ENCODE data around the gene C1QTNF12.

The C1QTNF12 gene

DNA sequence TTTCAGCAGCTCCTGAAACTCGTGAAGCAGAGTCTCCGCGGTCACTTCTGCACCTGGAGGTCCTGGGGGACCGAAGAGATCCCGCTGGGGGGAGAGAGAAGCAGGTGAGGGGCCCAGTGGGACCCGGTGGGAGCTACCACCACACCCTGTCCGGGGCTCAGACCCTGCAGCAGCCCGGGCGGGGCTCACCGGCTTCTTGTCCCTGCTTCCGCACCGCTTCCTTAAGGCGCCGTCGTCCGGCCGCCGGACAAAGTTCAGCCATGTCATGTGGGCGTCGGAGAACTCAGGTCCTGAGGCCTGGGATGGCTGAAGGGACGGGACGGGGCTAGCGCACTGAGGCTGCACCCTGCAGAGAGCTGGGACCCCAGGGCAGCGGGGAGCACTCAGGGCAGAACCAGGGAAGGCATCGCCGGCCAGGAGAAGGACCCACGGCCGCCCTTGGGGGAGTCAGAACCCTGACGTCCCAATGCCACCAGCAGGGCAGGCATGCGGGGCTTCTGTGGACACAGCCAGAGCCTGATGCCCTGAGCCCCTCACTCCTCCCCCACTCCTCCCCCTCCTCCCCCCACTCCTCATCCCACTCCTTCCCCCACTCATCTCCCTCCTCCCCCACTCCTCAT, 2.2 kb downstream of the C1QTNF12 start:
- H4K20me1 ChIP-seq (ENCODE audit: low read depth, low read length), result no peaks in the 10 kb centered on the region
- no peak overlapping the region for H3K4me2 ChIP-seq (ENCODE audit: low read depth, low read length, poor library complexity, severe bottlenecking)
- H3K36me3 ChIP-seq (ENCODE audit: low read length), result no peaks in the 10 kb centered on the region
- H2AFZ ChIP-seq (ENCODE audit: low read depth, low read length, severe bottlenecking), result no peak overlapping the region
- no peaks in the 10 kb centered on the region for H3K9me2 ChIP-seq (replicated peaks; ENCODE audit: insufficient read depth, low read length)
- H3K27ac ChIP-seq (ENCODE audit: low read depth, low read length), result no peak overlapping the region
- H3K9me3 ChIP-seq (ENCODE audit: insufficient read depth, low read length), result no peaks in the 10 kb centered on the region
- no peaks in the 10 kb centered on the region for H3K79me2 ChIP-seq (ENCODE audit: insufficient read depth, low read length)
- no peaks in the 10 kb centered on the region for H3F3A ChIP-seq (ENCODE audit: insufficient read depth)
- no peak overlapping the region for H3K9ac ChIP-seq (ENCODE audit: low read length)
- H3K27me3 ChIP-seq (ENCODE audit: low read length), result no peaks in the 10 kb centered on the region
- H3K4me3 ChIP-seq (ENCODE audit: insufficient read depth, low read length, poor library complexity, severe bottlenecking), result no peak overlapping the region
- TF ChIP-seq, protein P1, sequence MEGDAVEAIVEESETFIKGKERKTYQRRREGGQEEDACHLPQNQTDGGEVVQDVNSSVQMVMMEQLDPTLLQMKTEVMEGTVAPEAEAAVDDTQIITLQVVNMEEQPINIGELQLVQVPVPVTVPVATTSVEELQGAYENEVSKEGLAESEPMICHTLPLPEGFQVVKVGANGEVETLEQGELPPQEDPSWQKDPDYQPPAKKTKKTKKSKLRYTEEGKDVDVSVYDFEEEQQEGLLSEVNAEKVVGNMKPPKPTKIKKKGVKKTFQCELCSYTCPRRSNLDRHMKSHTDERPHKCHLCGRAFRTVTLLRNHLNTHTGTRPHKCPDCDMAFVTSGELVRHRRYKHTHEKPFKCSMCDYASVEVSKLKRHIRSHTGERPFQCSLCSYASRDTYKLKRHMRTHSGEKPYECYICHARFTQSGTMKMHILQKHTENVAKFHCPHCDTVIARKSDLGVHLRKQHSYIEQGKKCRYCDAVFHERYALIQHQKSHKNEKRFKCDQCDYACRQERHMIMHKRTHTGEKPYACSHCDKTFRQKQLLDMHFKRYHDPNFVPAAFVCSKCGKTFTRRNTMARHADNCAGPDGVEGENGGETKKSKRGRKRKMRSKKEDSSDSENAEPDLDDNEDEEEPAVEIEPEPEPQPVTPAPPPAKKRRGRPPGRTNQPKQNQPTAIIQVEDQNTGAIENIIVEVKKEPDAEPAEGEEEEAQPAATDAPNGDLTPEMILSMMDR (IDR thresholded peaks at IDR 0.05; ENCODE audit: insufficient read depth, low read length, poor library complexity, severe bottlenecking), result no peak
- TF ChIP-seq EZH2phosphoT487 (conservative IDR thresholded peaks at IDR 0.05; ENCODE audit: low read length), result no peak

DNA sequence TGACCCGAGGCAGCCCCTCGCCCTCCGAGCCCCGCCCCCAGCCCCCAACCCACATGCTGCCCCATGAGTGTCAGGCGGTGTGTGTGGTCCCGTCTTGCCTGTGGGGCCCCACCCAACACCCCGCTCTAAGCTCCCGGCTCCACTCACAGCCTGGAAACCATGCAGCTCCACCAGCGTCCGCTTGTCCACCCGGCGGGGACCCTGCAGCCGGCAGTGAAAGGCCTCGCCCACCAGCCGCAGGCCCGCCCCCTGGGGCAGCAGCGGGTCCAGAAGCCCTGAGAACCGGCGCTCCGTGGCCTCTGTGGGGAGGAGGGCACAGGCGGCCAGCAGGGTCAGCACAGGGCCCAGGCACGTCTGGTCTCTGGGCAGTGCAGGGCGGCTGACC, 2.7 kb downstream of the C1QTNF12 start:
- Histone ChIP-seq H3K9me3 (ENCODE audit: insufficient read depth, low read length) (no peaks in the 10 kb centered on the region), H3K27me3 (ENCODE audit: low read length) (no peaks in the 10 kb centered on the region), H3K36me3 (ENCODE audit: low read length) (no peaks in the 10 kb centered on the region)

DNA sequence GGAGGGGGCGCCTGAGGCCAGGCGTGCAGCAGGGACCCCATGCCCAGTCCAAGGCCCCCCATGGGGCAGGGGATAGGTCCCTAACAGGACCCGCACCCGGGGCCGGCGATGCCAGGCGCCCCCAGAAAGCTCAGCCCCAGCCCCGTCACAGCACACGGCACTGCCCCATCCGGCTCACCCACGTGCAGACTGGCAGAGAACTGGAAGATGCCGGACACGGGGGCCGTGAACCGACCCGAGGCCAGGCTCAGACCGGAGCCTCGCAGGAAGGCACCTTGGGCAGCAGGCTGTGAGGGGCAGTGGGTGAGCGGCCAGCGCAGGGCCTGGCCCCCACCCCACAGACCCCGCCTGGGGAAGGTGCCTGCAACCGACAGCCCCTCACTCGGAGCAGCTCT, 3.3 kb downstream of the C1QTNF12 start:
- H2AFZ ChIP-seq (ENCODE audit: low read depth, low read length, severe bottlenecking), result no peak overlapping the region
- no peaks in the 10 kb centered on the region for H3F3A ChIP-seq (ENCODE audit: insufficient read depth)
- no peak overlapping the region for H3K9ac ChIP-seq (ENCODE audit: low read length)
- H3K9me3 ChIP-seq (ENCODE audit: insufficient read depth, low read length), result no peaks in the 10 kb centered on the region
- H3K27ac ChIP-seq (ENCODE audit: low read depth, low read length), result no peak overlapping the region
- no peaks in the 10 kb centered on the region for H3K27me3 ChIP-seq (ENCODE audit: low read length)
- H3K4me2 ChIP-seq (ENCODE audit: low read depth, low read length, poor library complexity, severe bottlenecking), result no peak overlapping the region
- H3K36me3 ChIP-seq (ENCODE audit: low read length), result no peaks in the 10 kb centered on the region
- TF ChIP-seq, protein P1 (IDR thresholded peaks at IDR 0.05; ENCODE audit: insufficient read depth, low read length, poor library complexity, severe bottlenecking), result no peak
- no peak for TF ChIP-seq EZH2phosphoT487 (conservative IDR thresholded peaks at IDR 0.05; ENCODE audit: low read length)
- no peaks in the 10 kb centered on the region for H4K20me1 ChIP-seq (ENCODE audit: low read depth, low read length)
- no peaks in the 10 kb centered on the region for H3K9me2 ChIP-seq (replicated peaks; ENCODE audit: insufficient read depth, low read length)
- H3K79me2 ChIP-seq (ENCODE audit: insufficient read depth, low read length), result no peaks in the 10 kb centered on the region
- no peak overlapping the region for H3K4me3 ChIP-seq (ENCODE audit: insufficient read depth, low read length, poor library complexity, severe bottlenecking)

More for the DNA sequence above, 2.7 kb downstream of the C1QTNF12 start:
- H3K27ac ChIP-seq (ENCODE audit: low read depth, low read length), result no peak overlapping the region
- H3K9ac ChIP-seq (ENCODE audit: low read length), result no peak overlapping the region
- no peak overlapping the region for H3K4me2 ChIP-seq (ENCODE audit: low read depth, low read length, poor library complexity, severe bottlenecking)
- no peaks in the 10 kb centered on the region for H4K20me1 ChIP-seq (ENCODE audit: low read depth, low read length)
- no peaks in the 10 kb centered on the region for H3K9me2 ChIP-seq (replicated peaks; ENCODE audit: insufficient read depth, low read length)
- H3F3A ChIP-seq (ENCODE audit: insufficient read depth), result no peaks in the 10 kb centered on the region
- no peaks in the 10 kb centered on the region for H3K79me2 ChIP-seq (ENCODE audit: insufficient read depth, low read length)
- no peak overlapping the region for H2AFZ ChIP-seq (ENCODE audit: low read depth, low read length, severe bottlenecking)
- TF ChIP-seq, protein P1 (IDR thresholded peaks at IDR 0.05; ENCODE audit: insufficient read depth, low read length, poor library complexity, severe bottlenecking), result no peak
- no peak for TF ChIP-seq EZH2phosphoT487 (conservative IDR thresholded peaks at IDR 0.05; ENCODE audit: low read length)
- H3K4me3 ChIP-seq (ENCODE audit: insufficient read depth, low read length, poor library complexity, severe bottlenecking), result no peak overlapping the region
